HG03060 (cell line): Measurements from ENCODE around the gene DEDD.
"Not testable (repeated sequence)": the region's sequence is repeated elsewhere in the genome, so short reads cannot be mapped to it uniquely, and the experiment has no call there.

Experiments
- ATAC-seq: cut with Tn5 transposase; IDR thresholded peaks from one replicate; pipeline ENCODE4 v1.9.1; 2021; ENCODE audit warnings: low read depth, moderate number of reproducible peaks; ENCODE audit not compliant: unreplicated experiment

The DEDD gene

GRCh38 chr1:161130266-161130665, 2.2 kb downstream of the DEDD start:
- no peak for ATAC-seq

DNA sequence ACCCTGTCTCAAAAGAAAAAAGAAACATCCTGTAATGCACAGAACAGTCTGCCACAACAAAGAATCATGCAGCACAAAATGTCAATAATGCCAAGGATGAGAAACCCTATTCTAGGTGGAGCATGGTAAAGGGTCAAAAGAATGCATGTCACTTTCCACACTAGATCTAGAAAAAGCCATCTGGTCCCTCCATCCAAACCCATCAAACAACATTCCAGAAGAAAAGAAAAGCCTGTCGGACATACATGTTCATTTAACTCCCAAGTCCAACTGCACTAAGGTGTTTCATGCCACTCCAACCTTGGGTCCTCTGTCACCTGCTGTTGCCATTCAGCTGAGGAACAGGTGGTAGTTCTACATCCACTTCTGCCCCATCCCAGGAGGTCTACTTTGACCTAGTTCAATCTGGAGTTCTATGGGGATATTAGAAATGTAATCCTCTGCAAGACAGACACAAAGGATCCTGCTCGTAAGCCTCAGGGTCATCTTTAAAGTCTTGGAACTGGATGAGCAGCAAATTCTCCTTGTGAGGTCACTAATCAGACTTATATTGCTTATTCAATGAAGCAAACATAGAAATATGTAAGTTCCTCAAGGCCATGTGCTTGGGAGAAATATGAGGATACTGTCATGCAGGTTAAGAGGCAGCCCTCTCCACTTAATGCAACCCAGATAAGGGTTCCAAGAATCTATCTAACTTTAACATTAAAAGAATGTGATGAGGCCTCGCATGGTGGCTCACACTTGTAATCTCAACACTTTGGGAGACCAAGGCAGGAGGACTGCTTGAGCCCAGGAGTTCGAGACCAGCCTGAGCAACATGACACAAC, 3.7 kb downstream of the DEDD start:
- no peak for ATAC-seq

GRCh38 chr1:161127649-161128048, 4.8 kb downstream of the DEDD start:
- ATAC-seq = no peak

DNA sequence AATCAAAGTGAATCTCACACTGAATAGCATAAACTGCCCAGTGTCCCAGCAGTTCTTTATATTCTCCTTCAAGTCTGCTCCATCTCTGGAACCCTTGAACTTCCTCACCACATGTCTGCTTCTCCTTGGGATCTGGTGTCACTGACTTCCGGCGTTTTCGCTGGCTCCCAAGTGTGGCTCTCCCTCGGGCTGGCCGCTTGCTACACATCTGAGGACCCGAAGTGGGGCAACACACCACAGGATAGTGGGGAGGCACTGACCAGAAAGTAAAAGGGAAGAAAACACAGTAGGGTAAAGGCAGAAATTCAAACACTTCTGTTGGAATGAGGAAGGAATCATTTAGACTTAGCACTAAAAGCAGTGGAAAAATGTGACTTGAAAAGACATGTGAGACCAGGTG, 9.5 kb downstream of the DEDD start:
- no peak for ATAC-seq

- no peak for ATAC-seq
These were observed 10.6 kb downstream of the DEDD start for GRCh38 chr1:161121834-161122233.

GRCh38 chr1:161121042-161121650, 11.3 kb downstream of the DEDD start:
- ATAC-seq = no peak

- ATAC-seq = no peak
These were observed 13.2 kb downstream of the DEDD start for GRCh38 chr1:161119092-161119903.

- ATAC-seq = peak; percentile 46
These were observed 14.5 kb downstream of the DEDD start, which contains the start of the genes NIT1 and PFDN2 for GRCh38 chr1:161117759-161118581. NIT1 (plus strand) TSS chr1:161118105; CDS start chr1:161118177, 72 bp downstream. PFDN2 (minus strand) TSS chr1:161118037; CDS start chr1:161118026, 11 bp downstream.

DNA sequence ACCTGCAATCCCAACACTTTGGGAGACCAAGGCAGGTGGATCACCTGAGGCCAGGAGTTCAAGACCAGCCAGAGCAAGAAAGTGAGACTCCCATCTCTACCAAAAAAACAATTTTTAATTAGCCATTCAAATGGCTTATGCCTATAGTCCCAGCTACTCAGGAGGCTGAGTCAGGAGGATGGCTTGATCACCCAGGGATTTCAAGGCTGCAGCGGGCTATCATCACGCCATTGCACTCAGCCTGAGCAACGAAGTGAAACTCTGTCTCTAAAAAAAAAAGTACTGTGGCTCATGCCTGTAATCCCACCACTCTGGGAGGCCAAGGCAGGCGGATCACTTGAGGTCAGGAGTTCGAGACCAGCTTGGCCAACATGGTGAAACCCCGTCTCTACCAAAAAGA, 16.5 kb downstream of the DEDD start:
- ATAC-seq = not testable (repeated sequence)

DNA sequence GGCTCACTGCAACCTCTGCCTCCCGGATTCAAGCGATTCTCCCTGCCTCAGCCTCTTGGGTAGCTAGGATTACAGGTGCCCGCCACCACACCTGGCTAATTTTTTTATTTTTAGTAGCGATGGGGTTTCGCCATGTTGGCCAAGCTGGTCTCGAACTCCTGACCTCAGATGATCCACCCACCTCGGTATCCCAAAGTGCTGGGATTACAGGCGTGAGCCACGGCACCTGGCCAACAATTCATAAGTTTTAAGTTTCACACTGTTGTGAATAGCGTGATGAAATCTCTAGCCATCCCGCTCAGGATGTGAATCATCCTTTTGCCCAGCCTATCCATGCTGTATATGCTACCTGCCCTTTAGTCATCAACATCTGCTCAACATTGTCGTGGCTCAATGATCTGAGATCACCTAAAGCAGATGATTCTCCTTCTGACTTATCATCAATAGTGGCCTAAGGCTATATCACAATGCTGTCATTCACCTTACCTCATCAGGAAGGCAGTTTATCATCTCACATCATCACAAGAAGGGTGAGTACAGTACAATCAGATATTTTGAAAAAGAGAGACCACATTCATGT, 17.2 kb downstream of the DEDD start:
- no peak for ATAC-seq

- ATAC-seq = no peak
These were observed 17.9 kb downstream of the DEDD start for GRCh38 chr1:161114556-161114955.

DNA sequence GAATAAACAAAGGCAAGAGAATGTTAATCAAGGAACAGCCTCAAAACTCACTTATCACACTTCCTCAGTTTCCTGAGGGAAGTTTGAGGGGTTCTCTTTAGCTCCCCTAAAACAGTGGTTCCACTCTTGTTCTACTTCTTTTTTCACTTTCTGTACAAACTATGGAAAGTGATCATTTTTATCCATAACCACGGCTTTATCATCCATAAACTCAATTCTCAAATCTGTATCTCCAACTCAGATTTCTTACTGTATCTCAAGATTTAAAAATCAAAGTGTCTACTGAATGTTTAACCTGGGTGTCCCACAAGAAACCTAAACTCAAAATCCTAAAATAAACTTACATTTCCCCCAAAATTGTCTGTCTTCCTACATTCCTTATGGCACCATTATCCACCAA, 18.6 kb downstream of the DEDD start:
- ATAC-seq = no peak

DNA sequence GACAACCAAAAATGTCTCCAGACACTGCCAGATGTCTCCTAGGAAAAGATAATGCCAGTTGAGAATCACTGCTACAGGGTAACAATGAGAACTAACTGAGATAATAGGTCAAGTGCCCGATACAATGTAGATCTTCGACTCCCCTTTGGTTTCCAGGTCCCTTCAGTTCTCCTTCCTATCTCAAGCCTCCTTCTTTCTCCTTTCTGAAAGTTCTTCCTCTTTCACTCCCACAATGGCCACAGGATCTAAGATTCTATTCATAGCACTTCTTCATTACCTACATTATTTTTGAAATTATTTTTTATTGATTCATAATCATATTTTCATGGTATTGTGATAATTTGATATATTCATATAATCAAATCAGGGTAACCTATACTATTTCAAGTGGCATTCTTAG, 20.9 kb downstream of the DEDD start:
- ATAC-seq = no peak

DNA sequence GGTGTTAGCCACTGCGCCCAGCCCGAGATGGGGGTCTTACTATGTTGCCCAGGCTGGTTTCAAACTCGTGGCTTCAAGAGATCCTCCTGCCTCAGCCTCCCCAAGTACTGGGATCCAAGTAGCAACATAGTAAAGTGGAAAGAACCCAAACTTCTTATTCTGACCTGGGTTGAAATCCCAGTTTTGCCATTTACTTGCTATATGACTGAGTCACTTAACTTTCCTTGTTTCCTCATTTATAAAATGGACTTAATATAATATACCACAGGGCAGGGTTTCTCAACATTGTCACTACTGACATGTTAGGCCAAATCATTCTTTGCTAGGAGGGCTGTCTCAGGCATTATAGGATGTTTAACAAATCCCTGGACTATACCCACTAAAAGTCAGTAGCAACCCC, 21.4 kb downstream of the DEDD start:
- no peak for ATAC-seq

DNA sequence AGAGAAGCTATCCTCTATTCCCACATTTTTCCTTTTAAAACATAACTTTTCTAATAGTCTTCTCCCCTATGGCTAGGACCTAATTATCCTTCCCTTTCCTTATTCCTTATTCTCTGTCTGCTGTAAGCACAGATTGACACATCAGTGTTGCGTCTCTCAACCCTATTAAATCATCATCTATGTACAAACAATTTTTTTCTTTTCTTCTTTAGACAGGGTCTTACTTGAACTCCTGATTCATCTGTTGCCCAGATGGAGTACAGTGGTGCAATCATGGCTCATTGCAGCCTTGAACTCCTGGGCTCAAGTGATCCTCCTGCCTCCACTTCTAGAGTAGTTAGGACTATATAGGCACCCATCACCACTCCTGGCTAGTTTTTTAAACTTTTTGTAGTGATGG, 26.0 kb downstream of the DEDD start:
- ATAC-seq = no peak

- ATAC-seq = no peak
These were observed 31.9 kb downstream of the DEDD start for GRCh38 chr1:161100556-161100955.

DNA sequence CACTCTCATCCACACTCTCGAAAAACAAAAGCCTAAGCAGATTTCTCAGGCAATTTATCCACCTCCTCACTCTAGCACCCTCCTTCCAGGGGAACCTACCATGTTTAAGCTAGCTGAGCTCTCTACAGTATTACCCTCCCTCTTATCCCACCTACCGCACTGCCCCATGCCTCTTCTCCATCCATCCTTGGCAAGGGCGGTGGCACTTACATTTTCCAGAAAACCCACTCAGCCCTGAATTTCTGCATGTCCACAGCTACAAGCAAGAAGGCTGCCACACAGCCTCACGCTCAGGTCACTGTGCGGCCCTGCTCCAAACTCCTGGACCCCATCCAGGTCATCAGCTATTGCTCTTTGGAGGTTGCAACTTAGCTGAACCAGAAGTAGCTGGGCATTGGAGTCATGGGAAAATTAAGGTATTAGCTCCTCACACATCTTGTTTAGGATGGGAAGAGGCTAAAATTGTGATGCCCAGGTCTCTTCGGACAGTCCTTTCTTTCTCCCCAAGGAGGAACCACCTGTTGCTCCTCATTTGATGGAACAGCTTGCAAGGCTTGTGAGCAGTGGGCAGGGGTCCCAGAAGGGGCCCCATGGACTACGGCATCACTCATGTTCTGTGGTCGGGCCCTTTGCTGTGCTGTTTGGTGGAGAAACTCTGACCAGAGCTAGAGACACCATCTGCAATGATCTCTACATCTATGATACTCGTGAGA, 33.2 kb downstream of the DEDD start:
- ATAC-seq = no peak

DNA sequence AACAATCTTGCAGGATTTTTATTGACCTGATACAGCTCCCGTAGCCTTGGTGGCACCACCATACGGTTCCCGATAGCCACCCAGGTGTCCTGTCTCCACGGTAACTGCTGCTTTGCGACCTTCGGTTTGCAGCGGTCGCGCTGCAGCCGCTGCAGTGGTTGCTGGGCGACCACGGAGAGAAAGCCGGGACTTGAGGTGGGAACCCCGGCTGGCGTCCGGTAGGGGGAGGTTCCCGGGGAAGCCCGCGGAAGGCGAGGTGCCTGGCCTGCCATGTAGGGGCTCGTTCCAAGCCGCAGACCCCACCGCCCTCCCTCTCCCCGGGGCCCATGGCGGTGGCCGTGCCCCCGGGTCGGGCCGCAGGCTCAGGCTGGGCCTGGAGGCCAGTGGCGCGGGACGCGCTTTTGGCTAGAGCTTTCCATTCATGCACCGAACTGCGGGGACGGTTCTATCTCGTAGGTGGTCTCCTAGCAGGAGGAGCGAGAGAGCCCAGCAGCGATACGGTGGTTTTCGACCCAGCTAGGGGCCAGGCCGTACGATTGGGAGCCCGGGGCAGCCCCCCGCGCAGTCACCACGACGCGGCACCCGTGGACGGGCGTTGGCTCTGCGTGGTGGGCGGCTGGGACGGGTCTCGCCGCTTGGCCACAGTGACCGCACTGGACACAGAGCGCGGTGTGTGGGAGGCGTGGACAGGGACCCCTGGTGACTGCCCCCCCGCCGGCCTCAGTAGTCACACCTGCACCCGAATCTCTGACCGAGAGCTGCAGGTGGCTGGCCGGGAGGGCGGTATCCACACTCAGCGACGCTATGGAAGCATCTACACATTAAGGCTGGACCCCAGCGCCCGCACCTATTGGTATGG, 34.0 kb downstream of the DEDD start, which contains the start of gene KLHDC9:
Gene KLHDC9 (plus strand): TSS at position 152 of the 859 bp plus-strand sequence. CDS start 175 bp downstream, at position 327.
- peak; percentile 63 for ATAC-seq
